BJ (cell line): ENCODE data around the gene PBX3. TPM values are rescaled to one million over a fixed set of nuclear protein-coding genes. Genes with fewer than 3 reads are reported as not detected.
A peak's percentile ranks its signal among the peaks of the same experiment; 100 is the strongest.

ENCODE experiments used
- CTCF ChIA-PET: fragments of 350-600 bp; formaldehyde crosslinking; extraction: SDS; loops from one replicate; lab custom pipeline; 2021; ENCODE audit warnings: antibody characterized with exemption, inconsistent platforms; lab: Yijun Ruan, JAX
- POLR2A ChIA-PET: fragments of 300-600 bp; sonication (Branson Sonifier 250); formaldehyde crosslinking; extraction: SDS; loops from one replicate; lab custom pipeline; 2021; ENCODE audit warnings: antibody characterized with exemption; lab: Charles Lee
- DNase-seq: peaks from one replicate; pipeline ENCODE4 v3.0.0-alpha.2; 2011; ENCODE audit warnings: low read depth
- H3K27me3 ChIP-seq: 2 replicates; pipeline ENCODE4 v1.6.0; 2011; ENCODE audit warnings: low read length; ENCODE audit not compliant: control insufficient read depth, insufficient read depth
- H3K36me3 ChIP-seq: 2 replicates; pipeline ENCODE4 v1.5.1; 2011; ENCODE audit warnings: low read length; ENCODE audit not compliant: control insufficient read depth, insufficient read depth
- H3K4me3 ChIP-seq: 2 replicates; pipeline ENCODE4 v1.5.1; 2011; ENCODE audit warnings: low read depth, mild to moderate bottlenecking, control low read depth, low read length
- polyA plus RNA-seq: library from polyadenylated mRNA; depleted of rRNA; stranded (reverse); fragments of >200 nt; gene quantifications from 2 replicates; pipeline ENCODE4 v1.2.3, GENCODE V29; 2011
- TF ChIP-seq, protein P1 (sequence below): IDR thresholded peaks from 2 replicates; pipeline ENCODE4 v1.5.1; 2011; ENCODE audit warnings: low read depth, mild to moderate bottlenecking, control low read depth, inconsistent platforms, low read length, moderate library complexity; ENCODE audit not compliant: insufficient read depth

The PBX3 gene
- polyA plus RNA-seq, 1 experiment = 27.9 TPM

DNA sequence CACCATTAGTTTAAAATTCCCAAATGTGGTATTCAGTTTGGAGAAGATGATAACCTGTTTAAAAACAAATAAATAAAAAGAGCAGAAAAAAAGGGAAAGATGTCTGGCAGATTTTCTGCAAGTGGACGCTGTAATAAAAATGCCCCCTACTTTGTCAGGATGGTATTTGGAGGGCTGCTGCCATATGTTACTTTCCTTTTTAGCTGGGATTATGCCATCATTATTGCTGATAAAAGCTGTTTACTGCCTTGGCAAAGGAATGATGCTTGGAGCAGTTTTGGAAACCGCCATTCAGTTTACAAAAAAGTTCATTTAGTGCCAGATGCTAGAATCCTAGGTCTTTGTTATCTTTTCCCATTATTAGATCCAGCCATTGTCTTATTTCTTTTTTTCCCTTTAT is 104.8 kb downstream of the PBX3 start:
- TF ChIP-seq, protein P1, sequence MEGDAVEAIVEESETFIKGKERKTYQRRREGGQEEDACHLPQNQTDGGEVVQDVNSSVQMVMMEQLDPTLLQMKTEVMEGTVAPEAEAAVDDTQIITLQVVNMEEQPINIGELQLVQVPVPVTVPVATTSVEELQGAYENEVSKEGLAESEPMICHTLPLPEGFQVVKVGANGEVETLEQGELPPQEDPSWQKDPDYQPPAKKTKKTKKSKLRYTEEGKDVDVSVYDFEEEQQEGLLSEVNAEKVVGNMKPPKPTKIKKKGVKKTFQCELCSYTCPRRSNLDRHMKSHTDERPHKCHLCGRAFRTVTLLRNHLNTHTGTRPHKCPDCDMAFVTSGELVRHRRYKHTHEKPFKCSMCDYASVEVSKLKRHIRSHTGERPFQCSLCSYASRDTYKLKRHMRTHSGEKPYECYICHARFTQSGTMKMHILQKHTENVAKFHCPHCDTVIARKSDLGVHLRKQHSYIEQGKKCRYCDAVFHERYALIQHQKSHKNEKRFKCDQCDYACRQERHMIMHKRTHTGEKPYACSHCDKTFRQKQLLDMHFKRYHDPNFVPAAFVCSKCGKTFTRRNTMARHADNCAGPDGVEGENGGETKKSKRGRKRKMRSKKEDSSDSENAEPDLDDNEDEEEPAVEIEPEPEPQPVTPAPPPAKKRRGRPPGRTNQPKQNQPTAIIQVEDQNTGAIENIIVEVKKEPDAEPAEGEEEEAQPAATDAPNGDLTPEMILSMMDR = no peak
- ChIA-PET CTCF (interaction anchor here (1.1 kb wide), 1 partner anchor 13 kb away, joined by 3 read pairs; no protein-coding TSS in a partner anchor), POLR2A (interaction anchor here (0.6 kb wide), 2 partner anchors 80 to 202 kb away, joined by 3 to 6 read pairs; no protein-coding TSS in a partner anchor)
- Histone ChIP-seq H3K4me3 (no peak overlapping the region), H3K27me3 (no peaks in the 10 kb centered on the region), H3K36me3 (no peaks in the 10 kb centered on the region)
- no peak for DNase-seq

DNA sequence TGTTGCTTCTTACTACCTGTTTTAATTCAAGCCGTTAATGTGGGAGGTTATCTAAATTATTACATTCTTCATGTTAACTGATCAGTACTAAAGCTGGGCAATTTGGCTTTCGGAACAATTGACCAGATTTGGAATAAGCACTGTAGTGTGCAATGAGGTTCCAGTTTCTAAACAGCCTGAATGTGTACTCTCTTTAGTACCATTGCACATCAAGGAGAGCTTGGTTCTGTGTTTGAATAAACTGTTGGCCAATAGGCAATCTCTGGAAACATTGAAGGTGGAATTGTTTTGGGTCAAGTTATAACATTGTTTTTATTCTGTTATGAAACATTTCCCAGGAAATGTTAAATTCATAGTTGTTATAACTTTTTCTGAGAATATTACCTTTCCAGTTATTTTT is 105.2 kb downstream of the PBX3 start:
- CTCF ChIA-PET = no interaction called here
- Histone ChIP-seq H3K4me3 (no peak overlapping the region), H3K27me3 (no peaks in the 10 kb centered on the region), H3K36me3 (no peaks in the 10 kb centered on the region)
- TF ChIP-seq, protein P1 = no peak
- DNase-seq = no peak
- POLR2A ChIA-PET = interaction anchor here (0.6 kb wide), 2 partner anchors 80 to 202 kb away, joined by 3 to 6 read pairs; no protein-coding TSS in a partner anchor

DNA sequence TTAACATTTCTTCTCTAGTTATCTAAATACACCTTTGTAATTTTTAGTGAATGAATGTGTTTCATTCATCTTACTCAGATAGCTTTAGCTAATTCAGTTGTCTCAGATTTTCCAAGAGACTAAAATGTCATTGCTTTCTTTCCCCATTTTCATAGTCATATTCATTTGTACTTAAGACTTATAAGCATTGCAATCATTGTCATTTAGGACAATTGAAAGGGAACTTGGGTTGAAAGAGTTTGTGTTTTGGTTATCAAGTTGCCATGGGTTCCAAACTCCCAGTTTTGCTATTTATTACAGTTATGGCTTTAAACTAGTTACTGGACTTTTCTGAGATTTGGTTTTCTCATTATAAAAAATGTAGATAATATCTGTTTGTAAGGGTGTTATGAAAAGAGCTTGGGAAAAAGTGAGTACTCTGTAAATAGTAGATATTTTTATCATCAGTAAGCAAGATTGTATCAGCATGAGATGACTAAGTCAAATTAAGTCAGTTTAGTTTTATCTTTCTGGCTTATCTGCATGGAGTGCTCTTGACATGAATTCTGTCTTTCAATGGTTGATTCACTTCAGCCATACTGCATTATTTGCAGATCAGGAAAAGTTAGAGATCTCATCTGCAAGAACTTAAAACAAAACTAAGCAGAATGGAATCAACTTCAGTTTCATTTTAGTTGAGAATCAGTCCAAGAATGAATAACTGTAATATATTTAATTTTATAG is 107.5 kb downstream of the PBX3 start:
- no peak overlapping the region for H3K4me3 ChIP-seq
- peak; percentile 49 for DNase-seq
- POLR2A ChIA-PET = no interaction called here
- H3K36me3 ChIP-seq = no peaks in the 10 kb centered on the region
- H3K27me3 ChIP-seq = no peaks in the 10 kb centered on the region
- CTCF ChIA-PET = interaction anchor here (0.8 kb wide), 1 partner anchor 11 kb away, joined by 3 read pairs; no protein-coding TSS in a partner anchor
- TF ChIP-seq, protein P1 = no peak

DNA sequence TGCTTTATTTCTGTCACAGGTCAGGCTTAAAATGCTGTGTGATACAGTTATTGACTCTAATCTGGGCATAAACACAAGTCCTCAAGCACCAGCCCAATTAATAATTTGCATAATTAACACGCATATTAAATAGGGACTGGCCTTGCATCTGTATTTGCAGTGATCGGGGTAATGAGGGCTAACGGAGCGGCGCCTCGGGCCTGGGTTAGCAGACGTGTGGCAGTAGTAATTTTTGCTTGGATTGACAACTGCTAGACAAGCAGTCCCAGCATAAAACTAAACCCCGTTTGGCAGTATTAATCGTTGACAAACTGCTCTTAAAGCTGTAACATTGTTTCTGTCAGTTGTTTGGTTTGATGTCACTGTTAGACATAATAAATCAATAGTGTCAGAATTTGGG is 109.2 kb downstream of the PBX3 start:
- TF ChIP-seq, protein P1 = no peak
- H3K4me3 ChIP-seq = no peak overlapping the region
- POLR2A ChIA-PET = no interaction called here
- CTCF ChIA-PET = interaction anchor here (1.4 kb wide), 1 partner anchor 14 kb away, joined by 4 read pairs; no protein-coding TSS in a partner anchor
- H3K27me3 ChIP-seq = no peaks in the 10 kb centered on the region
- DNase-seq = no peak
- no peaks in the 10 kb centered on the region for H3K36me3 ChIP-seq

DNA sequence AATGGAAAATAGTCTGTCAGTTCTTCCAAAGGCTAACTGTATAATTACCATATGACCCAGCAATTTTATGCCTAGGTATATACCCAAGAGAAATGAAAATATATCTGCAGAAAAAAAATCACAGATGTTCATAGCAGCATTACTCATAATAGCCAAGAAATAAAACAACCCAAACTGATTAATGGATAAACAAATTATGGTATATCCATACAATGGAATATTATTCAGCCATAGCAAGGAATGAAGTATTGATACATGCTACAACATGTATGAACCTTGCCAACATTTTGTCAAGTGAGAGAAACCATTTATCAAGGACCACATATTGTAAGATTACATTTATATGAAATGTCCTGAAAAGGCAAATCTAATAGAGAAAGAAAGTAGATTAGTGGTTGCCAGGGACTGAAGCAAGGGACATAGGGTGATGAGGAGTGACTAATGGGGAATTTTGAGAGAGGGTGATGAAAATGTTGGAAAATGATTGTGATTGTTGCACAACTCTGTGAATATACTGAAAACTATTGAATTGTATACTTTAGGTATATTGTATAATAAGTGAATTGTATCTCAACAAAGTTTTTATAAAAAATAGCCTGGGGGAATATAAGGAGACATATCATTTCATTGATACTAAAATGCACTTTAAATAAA is 114.4 kb downstream of the PBX3 start:
- TF ChIP-seq, protein P1 = no peak
- Histone ChIP-seq H3K27me3 (no peaks in the 10 kb centered on the region), H3K36me3 (no peaks in the 10 kb centered on the region), H3K4me3 (no peak overlapping the region)
- DNase-seq = no peak
- ChIA-PET CTCF (no interaction called here), POLR2A (no interaction called here)
